ENCODE measurements around the gene FASN. TPM values are rescaled to one million over a fixed set of nuclear protein-coding genes. Genes with fewer than 3 reads are reported as not detected.

FASN gene
- total and polyA plus RNA-seq, 2 donors (not counting 1 experiment from before 2014, with no cell fraction given), result 36.8 to 242 TPM

DNA sequence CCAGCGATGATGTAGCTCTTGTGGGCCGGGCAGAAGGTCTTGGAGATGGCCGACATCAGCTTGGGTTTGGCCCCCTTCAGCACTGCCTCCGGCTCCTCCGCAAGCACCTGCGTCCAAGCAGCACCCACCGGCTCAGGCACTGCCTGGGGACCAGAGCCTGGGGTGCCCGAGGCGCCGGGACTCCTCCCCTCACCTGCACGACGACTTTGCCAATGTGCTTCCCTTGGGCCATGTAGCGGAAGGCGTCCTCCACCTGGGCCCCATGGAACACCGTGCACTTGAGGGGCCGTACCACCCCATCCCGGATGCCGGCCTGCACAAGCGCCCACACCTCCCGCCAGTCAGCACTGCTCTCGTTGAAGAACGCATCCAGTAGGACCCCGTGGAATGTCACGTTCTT is 15.0 kb downstream of the FASN start:
- H3K9ac ChIP-seq (ENCODE audit: insufficient read depth, low read length), result no peak overlapping the region
- no peak overlapping the region for H3K4me2 ChIP-seq (ENCODE audit: extremely low read depth, insufficient read depth, low read length)
- H3K27ac ChIP-seq (ENCODE audit: insufficient read depth, low read length), result no peak overlapping the region
- DNase-seq (ENCODE audit: low read depth in 2 of 2), result no peak
- no peaks in the 10 kb centered on the region for H4K20me1 ChIP-seq (ENCODE audit: control insufficient read depth, extremely low read depth, insufficient read depth, low read length)
- no peaks in the 10 kb centered on the region for H3K79me2 ChIP-seq (ENCODE audit: control insufficient read depth, insufficient read depth, low read length)
- no peak for TF ChIP-seq EZH2 (IDR thresholded peaks at IDR 0.05; ENCODE audit: low read length, missing control alignments)
- H3K36me3 ChIP-seq (ENCODE audit: control insufficient read depth, insufficient read depth, low read length), result peaks cover 69% of the 10 kb centered on the region
- no peaks in the 10 kb centered on the region for H3K4me1 ChIP-seq (ENCODE audit: control insufficient read depth, extremely low read depth, insufficient read depth, low read length)
- no peaks in the 10 kb centered on the region for H3K9me3 ChIP-seq (ENCODE audit: control insufficient read depth, insufficient read depth, low read depth, low read length)
- no peak overlapping the region for H3K4me3 ChIP-seq (replicated peaks in 1 of 4; ENCODE audit: control extremely low read depth in 1 of 4, insufficient read depth in 1 of 4, low read depth in 3 of 4, low read length in 4 of 4)
- no peak overlapping the region for H2AFZ ChIP-seq (ENCODE audit: low read length)
- H3K27me3 ChIP-seq (ENCODE audit: control insufficient read depth, insufficient read depth, low read length), result no peaks in the 10 kb centered on the region

DNA sequence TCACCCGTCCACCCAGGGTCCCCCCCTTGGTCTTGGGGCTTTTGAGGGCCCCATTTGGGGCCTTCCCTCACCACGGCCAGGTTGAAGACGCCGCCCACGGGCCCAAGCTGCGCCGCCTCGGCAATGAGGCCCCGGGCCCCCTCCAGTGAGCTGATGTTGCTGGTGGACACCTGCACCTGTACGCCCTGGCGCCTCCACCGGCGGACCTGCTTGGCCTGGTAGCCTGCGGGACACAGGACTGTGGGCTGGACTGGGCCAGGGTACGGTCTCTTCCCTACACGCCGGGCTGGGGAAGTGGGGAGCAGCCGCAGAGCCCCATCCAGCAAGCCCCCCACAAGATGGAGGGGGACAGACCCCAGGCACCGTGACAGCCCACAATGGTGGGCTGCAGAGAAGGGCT is 15.6 kb downstream of the FASN start:
- Histone ChIP-seq H3K4me3 (replicated peaks in 1 of 4; ENCODE audit: control extremely low read depth in 1 of 4, insufficient read depth in 1 of 4, low read depth in 3 of 4, low read length in 4 of 4) (no peak overlapping the region), H3K36me3 (ENCODE audit: control insufficient read depth, insufficient read depth, low read length) (peaks cover 64% of the 10 kb centered on the region), H3K4me1 (ENCODE audit: control insufficient read depth, extremely low read depth, insufficient read depth, low read length) (no peaks in the 10 kb centered on the region), H3K4me2 (ENCODE audit: extremely low read depth, insufficient read depth, low read length) (no peak overlapping the region), H3K9ac (ENCODE audit: insufficient read depth, low read length) (no peak overlapping the region), H3K27me3 (ENCODE audit: control insufficient read depth, insufficient read depth, low read length) (no peaks in the 10 kb centered on the region), H3K9me3 (ENCODE audit: control insufficient read depth, insufficient read depth, low read depth, low read length) (no peaks in the 10 kb centered on the region), H4K20me1 (ENCODE audit: control insufficient read depth, extremely low read depth, insufficient read depth, low read length) (no peaks in the 10 kb centered on the region), H2AFZ (ENCODE audit: low read length) (no peak overlapping the region), H3K27ac (ENCODE audit: insufficient read depth, low read length) (no peak overlapping the region), H3K79me2 (ENCODE audit: control insufficient read depth, insufficient read depth, low read length) (no peaks in the 10 kb centered on the region)
- no peak for DNase-seq (ENCODE audit: low read depth in 2 of 2)
- TF ChIP-seq EZH2 (IDR thresholded peaks at IDR 0.05; ENCODE audit: low read length, missing control alignments), result no peak
- TF ChIP-seq, protein P1, sequence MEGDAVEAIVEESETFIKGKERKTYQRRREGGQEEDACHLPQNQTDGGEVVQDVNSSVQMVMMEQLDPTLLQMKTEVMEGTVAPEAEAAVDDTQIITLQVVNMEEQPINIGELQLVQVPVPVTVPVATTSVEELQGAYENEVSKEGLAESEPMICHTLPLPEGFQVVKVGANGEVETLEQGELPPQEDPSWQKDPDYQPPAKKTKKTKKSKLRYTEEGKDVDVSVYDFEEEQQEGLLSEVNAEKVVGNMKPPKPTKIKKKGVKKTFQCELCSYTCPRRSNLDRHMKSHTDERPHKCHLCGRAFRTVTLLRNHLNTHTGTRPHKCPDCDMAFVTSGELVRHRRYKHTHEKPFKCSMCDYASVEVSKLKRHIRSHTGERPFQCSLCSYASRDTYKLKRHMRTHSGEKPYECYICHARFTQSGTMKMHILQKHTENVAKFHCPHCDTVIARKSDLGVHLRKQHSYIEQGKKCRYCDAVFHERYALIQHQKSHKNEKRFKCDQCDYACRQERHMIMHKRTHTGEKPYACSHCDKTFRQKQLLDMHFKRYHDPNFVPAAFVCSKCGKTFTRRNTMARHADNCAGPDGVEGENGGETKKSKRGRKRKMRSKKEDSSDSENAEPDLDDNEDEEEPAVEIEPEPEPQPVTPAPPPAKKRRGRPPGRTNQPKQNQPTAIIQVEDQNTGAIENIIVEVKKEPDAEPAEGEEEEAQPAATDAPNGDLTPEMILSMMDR (conservative IDR thresholded peaks at IDR 0.05 in 1 of 2, IDR thresholded peaks at IDR 0.05 in 1 of 2; ENCODE audit: low read depth in 1 of 2, low read length in 2 of 2), result no peak

DNA sequence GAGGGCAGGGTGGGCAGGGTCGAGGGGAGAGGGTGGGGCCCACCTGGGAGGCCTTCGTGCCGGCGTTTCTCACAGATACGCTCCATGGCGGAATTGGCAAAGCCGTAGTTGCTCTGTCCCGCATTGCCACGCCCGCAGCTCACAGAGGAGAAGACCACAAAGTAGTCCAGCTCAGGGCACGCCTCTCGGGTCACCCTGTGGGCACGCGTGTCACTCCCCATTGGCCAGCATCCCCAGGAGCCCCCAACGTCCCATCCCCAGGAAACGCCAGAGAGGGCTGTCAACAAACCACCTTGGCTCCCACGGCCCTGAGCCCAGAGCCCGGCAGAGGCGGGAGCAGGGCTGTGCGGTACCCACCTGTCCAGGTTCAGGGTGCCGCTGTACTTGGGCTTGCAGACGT is 16.1 kb downstream of the FASN start:
- H3K9me3 ChIP-seq (ENCODE audit: control insufficient read depth, insufficient read depth, low read depth, low read length), result no peaks in the 10 kb centered on the region
- H2AFZ ChIP-seq (ENCODE audit: low read length), result no peak overlapping the region
- TF ChIP-seq EZH2 (IDR thresholded peaks at IDR 0.05; ENCODE audit: low read length, missing control alignments), result no peak
- TF ChIP-seq, protein P1 (conservative IDR thresholded peaks at IDR 0.05 in 1 of 2, IDR thresholded peaks at IDR 0.05 in 1 of 2; ENCODE audit: low read depth in 1 of 2, low read length in 2 of 2), result no peak
- no peak overlapping the region for H3K4me2 ChIP-seq (ENCODE audit: extremely low read depth, insufficient read depth, low read length)
- no peak overlapping the region for H3K9ac ChIP-seq (ENCODE audit: insufficient read depth, low read length)
- DNase-seq (ENCODE audit: low read depth in 2 of 2), result no peak
- H3K79me2 ChIP-seq (ENCODE audit: control insufficient read depth, insufficient read depth, low read length), result no peaks in the 10 kb centered on the region
- no peaks in the 10 kb centered on the region for H3K4me1 ChIP-seq (ENCODE audit: control insufficient read depth, extremely low read depth, insufficient read depth, low read length)
- no peak overlapping the region for H3K27ac ChIP-seq (ENCODE audit: insufficient read depth, low read length)
- H3K27me3 ChIP-seq (ENCODE audit: control insufficient read depth, insufficient read depth, low read length), result no peaks in the 10 kb centered on the region
- no peaks in the 10 kb centered on the region for H4K20me1 ChIP-seq (ENCODE audit: control insufficient read depth, extremely low read depth, insufficient read depth, low read length)
- H3K4me3 ChIP-seq (replicated peaks in 1 of 4; ENCODE audit: control extremely low read depth in 1 of 4, insufficient read depth in 1 of 4, low read depth in 3 of 4, low read length in 4 of 4), result no peak overlapping the region
- peaks cover 59% of the 10 kb centered on the region for H3K36me3 ChIP-seq (ENCODE audit: control insufficient read depth, insufficient read depth, low read length)
